Transverse colon (tissue), 4 donors: ENCODE data around the gene MDFIC2.

Experiments used
- EP300 ChIP-seq: sonication (generic); formaldehyde crosslinking; IDR thresholded peaks from one replicate; pipeline ENCODE4 v1.6.1; 2017; ENCODE audit warnings: antibody characterized with exemption, low read depth
- POLR2A ChIP-seq: fragments of 450-650 bp; IDR thresholded peaks from one replicate; pipeline ENCODE4 v1.6.1; 2016; ENCODE audit warnings: antibody characterized with exemption, mild to moderate bottlenecking, moderate library complexity
- POLR2AphosphoS5 ChIP-seq, 3 donors: sonication (generic); formaldehyde crosslinking; IDR thresholded peaks; one replicate each; pipeline ENCODE4 v1.6.1; 2016; ENCODE audit warnings: antibody characterized with exemption in 3 of 3
- TF ChIP-seq, protein P1 (sequence below), 5 experiments: fragments of 200-600 bp in 3 of 5; fragments of 450-650 bp in 2 of 5; sonication (generic) in 3 of 5; IDR thresholded peaks; 1 replicate in 2 of 5; 2 replicates in 3 of 5; pipeline ENCODE4 v1.5.1; 2016 to 2017; ENCODE audit warnings: antibody characterized with exemption in 5 of 5, inconsistent platforms in 3 of 5, mild to moderate bottlenecking in 2 of 5, moderate library complexity in 1 of 5

DNA sequence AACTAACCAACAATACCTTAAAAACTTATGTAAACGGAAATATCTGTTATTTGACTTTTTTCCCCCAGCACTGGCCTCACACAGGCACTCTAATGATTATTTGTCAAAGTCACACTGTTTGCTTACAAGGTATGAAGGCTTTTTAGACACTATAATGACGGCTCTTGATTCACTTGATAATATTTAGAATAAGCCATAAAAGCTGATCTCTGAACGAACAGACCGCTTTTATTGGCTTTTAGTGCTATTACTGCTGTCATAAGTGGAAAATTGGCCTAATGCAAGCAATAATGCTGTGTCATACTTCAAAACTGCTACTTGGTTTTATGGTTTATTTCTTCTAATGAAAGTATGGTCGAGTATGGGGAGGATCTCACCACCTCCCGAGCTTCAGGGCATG is 35.1 kb downstream of the MDFIC2 start:
- TF ChIP-seq, protein P1, sequence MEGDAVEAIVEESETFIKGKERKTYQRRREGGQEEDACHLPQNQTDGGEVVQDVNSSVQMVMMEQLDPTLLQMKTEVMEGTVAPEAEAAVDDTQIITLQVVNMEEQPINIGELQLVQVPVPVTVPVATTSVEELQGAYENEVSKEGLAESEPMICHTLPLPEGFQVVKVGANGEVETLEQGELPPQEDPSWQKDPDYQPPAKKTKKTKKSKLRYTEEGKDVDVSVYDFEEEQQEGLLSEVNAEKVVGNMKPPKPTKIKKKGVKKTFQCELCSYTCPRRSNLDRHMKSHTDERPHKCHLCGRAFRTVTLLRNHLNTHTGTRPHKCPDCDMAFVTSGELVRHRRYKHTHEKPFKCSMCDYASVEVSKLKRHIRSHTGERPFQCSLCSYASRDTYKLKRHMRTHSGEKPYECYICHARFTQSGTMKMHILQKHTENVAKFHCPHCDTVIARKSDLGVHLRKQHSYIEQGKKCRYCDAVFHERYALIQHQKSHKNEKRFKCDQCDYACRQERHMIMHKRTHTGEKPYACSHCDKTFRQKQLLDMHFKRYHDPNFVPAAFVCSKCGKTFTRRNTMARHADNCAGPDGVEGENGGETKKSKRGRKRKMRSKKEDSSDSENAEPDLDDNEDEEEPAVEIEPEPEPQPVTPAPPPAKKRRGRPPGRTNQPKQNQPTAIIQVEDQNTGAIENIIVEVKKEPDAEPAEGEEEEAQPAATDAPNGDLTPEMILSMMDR (IDR thresholded peaks at IDR 0.05) = no peak
- no peak for TF ChIP-seq POLR2A
- no peak for TF ChIP-seq POLR2AphosphoS5 (IDR thresholded peaks at IDR 0.05)
- TF ChIP-seq EP300 = no peak
